ENCODE results near the gene SARS1.

Gene SARS1

DNA sequence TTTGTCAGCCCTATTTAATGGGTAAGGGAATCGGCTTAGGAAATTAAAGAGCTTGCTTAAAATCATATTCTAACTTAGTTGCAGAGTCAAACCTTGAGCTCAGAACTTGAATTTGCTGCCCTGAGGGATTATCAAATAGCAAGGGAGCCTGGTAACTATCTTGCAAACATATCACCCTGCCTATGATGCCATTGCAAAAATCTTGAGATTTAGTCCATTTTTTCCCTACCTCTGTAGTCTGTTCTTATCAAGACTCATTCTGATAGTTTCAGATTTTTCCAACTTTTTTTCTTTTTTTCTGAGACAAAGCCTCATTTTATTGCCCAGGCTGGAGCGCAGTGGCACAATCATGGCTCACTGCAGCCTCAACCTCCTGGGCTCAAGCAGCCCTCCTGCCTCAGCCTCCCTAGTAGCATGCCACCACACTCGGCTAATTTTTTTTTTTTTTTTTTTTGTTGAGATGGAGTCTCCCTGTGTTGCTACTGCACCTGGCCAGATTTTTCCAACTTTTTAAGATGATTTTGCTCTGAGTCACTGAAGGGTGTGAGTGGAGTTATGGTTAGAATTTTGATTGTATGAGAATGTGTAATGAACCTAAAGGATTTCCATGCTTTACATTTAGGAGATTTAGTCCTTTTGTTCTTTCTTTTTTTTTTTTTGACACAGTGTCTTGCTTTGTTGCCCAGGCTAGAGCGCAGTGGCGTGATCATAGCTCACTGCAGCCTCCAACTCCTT, 12.2 kb downstream of the SARS1 start:
- DNase-seq (ENCODE audit: low read depth in 2 of 2) = no peak

- no peak for DNase-seq (ENCODE audit: low read depth in 2 of 2)
Observed at GRCh38 chr1:109228167-109228566, 14.4 kb downstream of the SARS1 start.

DNA sequence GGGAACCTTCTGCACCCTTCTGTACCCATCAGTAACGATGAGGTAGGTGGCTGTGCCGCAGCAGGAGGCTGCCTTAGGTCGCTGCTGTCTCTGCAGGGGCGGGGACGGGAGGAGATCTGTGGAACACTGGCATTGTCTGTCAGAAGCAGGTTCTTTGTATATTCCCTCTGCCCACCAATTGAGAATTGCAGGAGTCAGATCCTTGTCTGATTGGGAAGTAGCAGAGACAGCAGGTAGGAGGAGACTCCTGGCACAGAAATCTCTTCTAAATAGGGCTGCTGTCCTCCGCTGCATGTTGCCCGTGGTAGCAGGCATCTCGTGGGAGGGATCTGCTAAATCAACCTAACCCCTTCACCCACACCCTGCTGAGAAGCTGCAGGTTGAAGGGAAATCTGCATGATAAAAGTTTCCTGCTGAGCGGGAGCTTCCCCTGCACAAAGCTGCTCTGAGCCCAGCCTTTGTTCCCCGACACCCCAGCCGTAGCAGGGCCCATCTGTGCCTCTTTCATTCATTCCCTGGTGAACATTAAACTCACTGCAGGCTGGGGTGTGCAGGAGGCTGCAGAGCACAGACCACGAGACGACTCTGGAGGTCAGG, 15.9 kb downstream of the SARS1 start:
- DNase-seq (ENCODE audit: low read depth in 2 of 2) = no peak

GRCh38 chr1:109231066-109231465, 17.3 kb downstream of the SARS1 start:
- DNase-seq (ENCODE audit: low read depth in 2 of 2) = no peak

- DNase-seq (ENCODE audit: low read depth in 2 of 2) = no peak
Observed at GRCh38 chr1:109235137-109235536, 21.4 kb downstream of the SARS1 start.

DNA sequence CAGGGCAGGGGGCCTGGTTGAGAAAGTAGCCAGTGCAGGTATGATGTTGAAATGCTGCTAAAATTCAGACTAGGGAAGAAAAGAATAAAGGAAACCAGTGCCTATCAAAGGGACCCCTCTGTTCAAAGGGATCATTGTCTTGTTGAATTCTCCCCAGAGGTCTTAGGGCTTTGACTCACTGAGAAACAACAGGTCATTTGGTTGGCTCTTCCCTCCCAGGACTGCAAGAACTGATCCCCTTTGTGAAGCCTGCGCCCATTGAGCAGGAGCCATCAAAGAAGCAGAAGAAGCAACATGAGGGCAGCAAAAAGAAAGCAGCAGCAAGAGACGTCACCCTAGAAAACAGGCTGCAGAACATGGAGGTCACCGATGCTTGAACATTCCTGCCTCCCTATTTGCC, 23.8 kb downstream of the SARS1 start:
- no peak for DNase-seq (ENCODE audit: low read depth in 2 of 2)

DNA sequence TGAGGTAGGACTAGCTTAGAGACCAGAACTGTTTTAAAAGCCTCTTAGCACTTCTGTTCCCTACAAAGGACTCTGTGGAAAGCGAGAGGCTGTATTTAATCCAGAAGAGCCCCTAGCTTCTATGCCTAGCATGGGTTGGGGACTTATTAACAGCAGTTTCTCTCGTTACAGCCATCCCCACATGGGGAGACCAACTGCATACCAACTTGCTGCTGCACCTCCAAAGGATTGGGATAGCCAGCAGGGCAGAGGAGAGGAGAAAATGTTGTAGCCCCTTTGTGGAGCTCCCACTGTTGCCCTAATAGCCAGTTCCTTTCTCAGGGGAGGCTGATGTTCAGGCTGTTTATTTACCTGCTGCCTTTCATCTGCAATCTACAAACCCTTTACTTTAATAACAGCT, 24.7 kb downstream of the SARS1 start:
- no peak for DNase-seq (ENCODE audit: low read depth in 2 of 2)

GRCh38 chr1:109239047-109239408, 25.3 kb downstream of the SARS1 start:
- no peak for DNase-seq (ENCODE audit: low read depth in 2 of 2)

DNA sequence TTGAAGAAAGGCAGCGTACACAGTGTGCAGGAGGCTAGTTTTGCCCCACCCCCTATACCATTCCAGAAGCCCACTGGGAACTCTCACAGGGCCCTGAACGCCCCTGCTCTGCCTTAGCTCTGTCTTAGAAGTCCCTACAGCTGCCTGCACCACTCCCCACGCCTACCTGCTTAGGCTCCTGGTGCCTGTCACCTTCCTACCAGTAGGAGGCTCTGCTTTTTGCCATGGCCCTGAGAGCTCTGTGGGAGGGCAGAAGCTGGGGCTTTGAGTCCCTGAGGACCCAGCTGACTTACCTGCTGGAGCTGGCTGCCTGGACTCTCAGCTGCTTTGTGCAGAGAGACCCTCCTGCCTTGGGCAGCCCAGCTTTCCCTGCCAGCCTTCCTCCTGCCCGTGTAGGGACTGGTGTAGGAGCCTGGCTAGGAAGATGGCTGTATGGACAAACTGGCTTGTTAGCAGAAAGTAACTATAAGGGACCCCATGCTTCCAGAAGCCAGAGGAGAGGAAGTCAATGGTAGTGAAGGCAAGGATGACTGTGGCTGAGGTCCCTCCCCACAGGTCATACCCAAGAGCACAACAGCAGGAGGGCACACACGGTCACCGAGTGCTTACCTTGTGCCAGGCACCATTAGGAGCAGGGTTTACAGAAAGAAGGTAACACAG, 25.8 kb downstream of the SARS1 start:
- DNase-seq (ENCODE audit: low read depth in 2 of 2) = no peak

DNA sequence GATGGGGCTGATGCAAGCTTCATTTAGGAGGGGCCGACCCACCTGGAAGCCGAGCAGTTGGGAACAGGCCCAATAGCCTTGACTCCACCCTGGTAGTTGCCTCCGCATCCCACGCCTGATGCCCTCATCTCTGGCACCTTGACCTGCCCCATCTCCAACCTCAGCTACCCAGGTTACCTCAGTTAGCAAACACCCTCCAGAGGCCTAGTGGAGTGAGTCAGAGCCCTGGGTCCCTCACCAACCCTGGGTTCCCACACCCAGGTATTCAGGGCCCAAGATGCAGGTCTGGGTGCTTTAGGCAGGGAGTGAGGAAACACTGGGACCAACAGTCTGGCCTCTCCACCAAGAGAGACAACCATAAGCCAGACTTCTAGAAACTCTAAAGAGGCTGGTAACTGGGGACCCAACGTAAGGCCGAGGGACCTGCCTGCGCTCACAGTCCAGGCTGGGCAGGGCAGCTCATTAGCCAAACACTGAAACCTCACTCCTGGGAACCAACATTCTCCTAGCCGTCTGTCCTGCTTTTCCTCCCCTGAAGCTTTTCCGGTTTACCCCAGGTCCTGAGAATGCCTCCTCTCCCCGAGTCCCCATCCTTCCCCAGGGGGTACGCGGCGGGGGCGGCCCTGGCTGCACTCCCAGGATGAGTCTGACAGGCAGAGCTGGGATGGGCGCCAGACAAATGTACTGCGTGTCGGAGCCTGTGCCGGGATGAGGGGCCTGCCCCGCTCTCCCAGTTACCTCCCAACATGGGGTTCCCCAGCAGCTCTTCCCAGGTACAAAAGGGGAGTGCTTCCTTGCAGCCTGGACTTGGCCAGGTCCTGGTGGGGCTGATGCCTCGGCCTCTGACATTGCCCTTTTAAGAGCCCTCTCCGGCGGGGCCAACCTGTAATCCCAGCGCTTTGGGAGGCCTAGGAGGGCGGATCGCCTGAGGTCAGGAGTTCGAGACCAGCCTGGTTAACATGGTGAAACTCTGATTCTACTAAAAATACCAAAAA, 26.7 kb downstream of the SARS1 start:
- no peak for DNase-seq (ENCODE audit: low read depth in 2 of 2)

- no peak for DNase-seq (ENCODE audit: low read depth in 2 of 2)
Observed at GRCh38 chr1:109241344-109241743, 27.6 kb downstream of the SARS1 start.

DNA sequence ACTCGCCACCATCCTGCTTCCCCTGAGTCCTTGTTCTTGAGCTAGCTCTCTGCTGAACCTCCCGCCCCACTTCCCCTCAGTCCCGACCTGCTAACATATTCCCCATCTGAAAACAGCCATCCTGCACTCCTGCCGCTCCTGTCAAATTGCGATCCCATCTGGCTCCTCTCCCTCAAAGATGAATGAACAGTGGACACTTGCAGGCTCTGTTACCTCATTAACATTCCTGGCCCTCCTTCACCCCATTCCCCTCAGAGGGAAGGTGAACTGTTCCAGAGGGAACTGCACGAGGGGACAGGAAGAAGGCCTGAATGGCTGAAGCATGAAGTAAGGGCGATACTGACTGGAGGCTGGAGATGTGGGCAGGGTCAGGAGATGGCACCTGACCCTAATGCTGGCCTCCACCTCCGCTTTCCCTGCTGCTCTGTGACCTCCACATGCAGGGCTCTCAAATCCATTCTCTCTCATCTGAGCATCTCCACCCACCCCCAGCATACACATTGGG, 28.2 kb downstream of the SARS1 start:
- no peak for DNase-seq (ENCODE audit: low read depth in 2 of 2)

DNA sequence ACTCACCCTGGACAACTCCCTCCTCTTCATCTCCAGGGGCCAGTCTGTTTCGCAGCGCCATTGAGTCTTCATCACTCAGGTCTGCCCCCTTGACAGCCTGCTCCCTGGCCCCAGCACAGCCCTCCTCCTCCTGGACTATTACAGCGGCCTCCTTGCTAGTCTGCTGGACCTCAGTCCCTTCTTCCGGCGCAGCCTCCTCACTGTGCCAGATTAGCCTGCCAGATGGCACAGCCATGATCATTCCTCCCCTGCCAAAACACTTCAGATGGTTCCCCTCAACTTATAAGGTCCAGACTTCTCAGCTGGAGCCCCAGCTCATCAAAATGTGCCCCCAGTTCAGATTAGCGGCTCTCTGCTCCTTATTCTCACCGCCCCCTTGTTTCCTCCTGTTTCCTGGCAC, 28.7 kb downstream of the SARS1 start:
- DNase-seq (ENCODE audit: low read depth in 2 of 2) = no peak

DNA sequence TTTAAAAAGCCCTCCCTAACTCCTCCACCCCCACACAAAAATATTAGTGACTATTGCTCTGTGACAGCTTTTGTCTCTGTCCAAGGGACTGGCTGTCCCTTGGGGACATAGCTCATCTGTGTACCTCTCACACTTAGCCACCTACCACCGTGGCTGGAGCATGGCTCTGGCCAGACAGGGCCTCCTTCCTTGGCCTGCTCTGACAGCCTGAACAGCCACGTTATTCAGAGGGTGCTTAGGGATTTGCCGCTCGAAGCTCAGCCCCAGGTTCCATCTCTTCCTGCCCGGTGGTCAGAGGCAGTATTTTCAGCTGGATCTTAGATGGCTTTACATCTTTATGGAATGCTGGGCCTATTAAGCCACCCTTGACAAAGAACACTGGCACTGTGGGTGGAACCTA, 29.5 kb downstream of the SARS1 start:
- no peak for DNase-seq (ENCODE audit: low read depth in 2 of 2)

- no peak for DNase-seq (ENCODE audit: low read depth in 2 of 2)
Observed at GRCh38 chr1:109243860-109244552, 30.3 kb downstream of the SARS1 start.

DNA sequence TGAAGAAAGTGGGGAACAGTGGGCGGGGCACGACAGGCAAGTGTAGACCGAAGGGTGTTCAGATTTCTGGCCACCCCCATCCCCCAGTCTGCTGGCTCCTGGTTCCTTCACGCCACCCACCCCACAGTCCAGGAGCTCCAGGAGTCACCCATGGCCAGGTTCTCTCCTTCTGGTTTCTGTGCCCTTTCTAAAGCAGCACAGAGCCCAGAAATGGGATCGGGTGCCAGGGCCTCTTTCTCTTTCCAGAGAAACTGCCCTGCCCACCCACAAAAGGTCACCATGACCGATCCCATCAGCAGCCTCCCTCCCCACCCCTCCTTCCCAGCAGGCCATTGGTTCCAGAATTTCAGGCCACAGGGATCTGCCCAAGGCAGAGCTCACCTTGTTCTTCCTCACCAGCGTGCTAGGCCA, 32.4 kb downstream of the SARS1 start:
- no peak for DNase-seq (ENCODE audit: low read depth in 2 of 2)

DNA sequence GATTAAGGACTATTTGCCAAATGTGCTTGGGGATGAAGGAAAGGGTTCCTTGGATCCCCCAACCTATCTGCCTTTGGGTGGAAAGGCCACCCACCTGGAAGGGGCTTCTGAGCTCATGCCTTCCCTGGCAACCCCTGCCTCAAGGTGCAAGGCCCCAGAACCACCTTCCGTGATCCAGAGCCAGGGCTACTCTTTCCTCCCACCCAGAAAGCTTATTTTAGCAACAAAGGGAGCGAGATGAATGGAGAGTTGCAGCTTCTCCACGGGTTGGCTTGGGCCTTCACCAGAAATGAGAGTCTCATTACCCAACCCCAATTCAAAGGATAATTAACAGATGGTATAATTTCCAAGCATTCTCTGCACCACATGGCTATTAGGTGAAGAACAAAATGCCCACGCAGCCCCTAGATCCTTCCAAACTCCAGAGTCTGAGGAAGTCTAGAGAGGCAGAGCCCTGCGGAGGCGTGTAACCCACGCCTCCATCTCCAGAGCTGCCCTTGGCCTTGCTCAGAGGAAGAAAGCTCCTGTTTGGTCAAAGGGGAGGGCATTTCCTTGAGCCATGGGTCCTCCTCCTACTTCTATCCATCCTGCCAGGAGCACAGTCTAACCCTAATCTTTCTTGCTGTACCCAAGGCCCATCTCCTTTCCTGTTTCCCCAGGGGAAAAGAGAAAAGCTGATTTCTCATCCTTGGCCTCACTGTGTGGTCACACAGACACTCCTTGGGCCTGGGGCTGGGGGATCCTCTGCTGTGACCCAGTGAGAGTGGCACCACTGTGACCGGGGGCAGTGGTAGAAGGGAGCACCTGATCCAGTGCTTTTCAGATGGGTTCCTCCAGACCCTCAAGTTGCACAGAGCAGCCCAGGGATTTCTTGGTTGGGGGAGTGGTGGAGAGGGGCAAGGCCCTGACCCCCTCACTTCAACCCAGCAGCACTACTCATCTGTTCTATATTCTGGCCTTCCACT, 34.0 kb downstream of the SARS1 start:
- no peak for DNase-seq (ENCODE audit: low read depth in 2 of 2)

- no peak for DNase-seq (ENCODE audit: low read depth in 2 of 2)
Observed at GRCh38 chr1:109248444-109248796, 34.7 kb downstream of the SARS1 start.

GRCh38 chr1:109248797-109249629, 35.3 kb downstream of the SARS1 start, which contains the start of gene CELSR2:
TSS of gene CELSR2 (plus strand) at chr1:109249539. CDS start at chr1:109250080, 541 bp downstream.
- DNase-seq (ENCODE audit: low read depth in 2 of 2) = peak; percentile 10 to 13
